Activated CD8-positive, alpha-beta memory T cell treated with anti-CD3 and anti-CD28 coated beads, Interleukin-2, amount 50 U/mL, for 24 hours (primary cell): ENCODE measurements around the gene REEP3.
"Not testable (repeated sequence)": the region's sequence is repeated elsewhere in the genome, so short reads cannot be mapped to it uniquely, and the experiment has no call there.

ENCODE experiments used
- DNase-seq: peaks from one replicate; pipeline ENCODE4 v3.0.0-alpha.2; 2020; ENCODE audit errors: extremely low read depth

Gene REEP3

GRCh38 chr10:63549810-63550209, 28.6 kb downstream of the REEP3 start:
- no peak for DNase-seq

GRCh38 chr10:63553031-63553430, 31.8 kb downstream of the REEP3 start:
- no peak for DNase-seq

GRCh38 chr10:63553473-63553872, 32.3 kb downstream of the REEP3 start:
- no peak for DNase-seq

- peak; percentile 10 for DNase-seq
Observed at GRCh38 chr10:63554657-63555056, 33.5 kb downstream of the REEP3 start.

- no peak for DNase-seq
Observed at GRCh38 chr10:63555330-63555729, 34.1 kb downstream of the REEP3 start.

- DNase-seq = no peak
Observed at GRCh38 chr10:63558132-63558784, 37.1 kb downstream of the REEP3 start.

- no peak for DNase-seq
Observed at GRCh38 chr10:63561341-63561740, 40.1 kb downstream of the REEP3 start.

GRCh38 chr10:63562391-63562790, 41.2 kb downstream of the REEP3 start:
- no peak for DNase-seq

- no peak for DNase-seq
Observed at GRCh38 chr10:63562857-63563256, 41.7 kb downstream of the REEP3 start.

GRCh38 chr10:63563623-63564022, 42.4 kb downstream of the REEP3 start:
- no peak for DNase-seq

GRCh38 chr10:63564731-63565130, 43.5 kb downstream of the REEP3 start:
- DNase-seq = not testable (repeated sequence)

- no peak for DNase-seq
Observed at GRCh38 chr10:63573068-63573697, 52.0 kb downstream of the REEP3 start.

- DNase-seq = no peak
Observed at GRCh38 chr10:63574011-63574410, 52.8 kb downstream of the REEP3 start.

- DNase-seq = no peak
Observed at GRCh38 chr10:63576501-63576900, 55.3 kb downstream of the REEP3 start.

- DNase-seq = no peak
Observed at GRCh38 chr10:63578501-63578900, 57.3 kb downstream of the REEP3 start.

GRCh38 chr10:63579371-63580014, 58.3 kb downstream of the REEP3 start:
- no peak for DNase-seq

- no peak for DNase-seq
Observed at GRCh38 chr10:63582690-63583089, 61.5 kb downstream of the REEP3 start.

- no peak for DNase-seq
Observed at GRCh38 chr10:63583397-63583796, 62.2 kb downstream of the REEP3 start.

GRCh38 chr10:63583909-63584724, 62.9 kb downstream of the REEP3 start:
- DNase-seq = no peak

GRCh38 chr10:63584725-63585035, 63.5 kb downstream of the REEP3 start:
- DNase-seq = no peak

GRCh38 chr10:63585041-63585440, 63.8 kb downstream of the REEP3 start:
- no peak for DNase-seq

- DNase-seq = no peak
Observed at GRCh38 chr10:63586043-63586442, 64.8 kb downstream of the REEP3 start.

GRCh38 chr10:63587191-63587590, 66.0 kb downstream of the REEP3 start:
- DNase-seq = no peak
